Measurements from ENCODE around the gene CCDC197. TPM values are rescaled to one million over a fixed set of nuclear protein-coding genes. Genes with fewer than 3 reads are reported as not detected.

The CCDC197 gene
- total and polyA plus RNA-seq, 3 experiments from 2014 or later, result not detected

DNA sequence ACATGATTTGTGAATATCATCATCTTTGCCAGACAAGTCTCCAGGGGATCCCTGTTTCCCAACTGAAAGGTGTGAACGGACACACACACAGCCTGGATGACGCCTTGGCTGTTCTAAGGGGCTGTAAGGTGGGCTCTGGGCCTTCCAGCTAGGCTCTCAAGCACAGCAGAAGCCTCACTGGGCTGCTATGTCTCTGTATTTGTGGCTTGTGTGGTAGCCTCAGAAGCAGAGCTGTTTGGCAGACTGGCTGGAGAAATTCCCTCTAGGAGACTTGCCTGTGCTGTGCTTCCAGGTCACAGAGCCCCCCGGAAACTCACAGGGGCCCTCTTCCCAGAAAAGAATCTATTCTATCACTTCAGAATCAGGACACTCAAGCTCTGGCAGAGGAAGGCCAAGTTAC is 50.5 kb downstream of the CCDC197 start:
- Histone ChIP-seq H3K4me1 (ENCODE audit: insufficient read depth, low read length) (no peaks in the 10 kb centered on the region), H3K9me3 (ENCODE audit: low read length) (no peaks in the 10 kb centered on the region), H3K36me3 (ENCODE audit: insufficient read depth, low read length) (peaks cover 67% of the 10 kb centered on the region), H3K27me3 (ENCODE audit: insufficient read depth, low read length, poor library complexity, severe bottlenecking) (no peaks in the 10 kb centered on the region), H3K4me3 (ENCODE audit: low read length) (no peak overlapping the region), H3K27ac (ENCODE audit: low read depth, low read length) (no peak overlapping the region)
- peak overlapping the region in 3 of 8 donors; percentile 15 to 57 (median 42) for H3K27ac Mint-ChIP-seq
- CTCF ChIA-PET, result interaction anchor here (0.9 to 2.1 kb wide), 2 partner anchors 11 to 89 kb away, joined by 3 to 7 read pairs; no protein-coding TSS in a partner anchor
- no peak overlapping the region for H3K4me3 Mint-ChIP-seq
- peaks cover 0 to 4% (median 3%) of the 10 kb centered on the region in 3 donors for H3K4me1 Mint-ChIP-seq
- H3K9me3 Mint-ChIP-seq, result no peaks in the 10 kb centered on the region
- H3K36me3 Mint-ChIP-seq, result peaks cover 12 to 87% (median 31%) of the 10 kb centered on the region in 3 donors
- POLR2A ChIA-PET, result no interaction called here
- DNase-seq, result no peak
- H3K27me3 Mint-ChIP-seq, result peaks cover 0 to 2% of the 10 kb centered on the region in 2 donors

GRCh38 chr14:94048691-94049624 is 51.9 kb downstream of the CCDC197 start:
- H3K27me3 Mint-ChIP-seq, result peaks cover 0 to 2% of the 10 kb centered on the region in 2 donors
- no peaks in the 10 kb centered on the region for H3K9me3 Mint-ChIP-seq

DNA sequence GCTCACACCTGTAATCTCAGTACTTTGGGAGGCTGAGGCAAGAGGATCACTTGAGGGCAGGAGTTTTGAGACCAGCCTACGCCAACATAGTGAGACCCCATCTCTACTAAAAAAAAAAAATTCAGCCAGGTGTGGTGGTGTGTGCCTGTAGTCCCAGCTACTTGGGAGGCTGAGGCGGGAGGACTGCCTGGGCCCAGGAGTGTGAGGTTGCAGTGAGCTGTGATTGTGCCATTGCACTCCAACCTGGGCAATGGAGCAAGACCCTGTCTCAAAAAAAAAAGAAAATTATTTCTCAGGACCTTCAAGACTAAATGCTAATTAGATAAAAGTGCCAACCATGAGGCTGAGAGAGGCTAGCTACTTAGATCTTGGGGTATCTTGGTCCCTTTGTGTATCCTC is 52.5 kb downstream of the CCDC197 start:
- H3K36me3 ChIP-seq (ENCODE audit: insufficient read depth, low read length), result peaks cover 78% of the 10 kb centered on the region

More at GRCh38 chr14:94048691-94049624, 51.9 kb downstream of the CCDC197 start:
- Histone ChIP-seq H3K27ac (ENCODE audit: low read depth, low read length) (no peak overlapping the region), H3K4me3 (ENCODE audit: low read length) (no peak overlapping the region), H3K27me3 (ENCODE audit: insufficient read depth, low read length, poor library complexity, severe bottlenecking) (no peaks in the 10 kb centered on the region), H3K4me1 (ENCODE audit: insufficient read depth, low read length) (no peaks in the 10 kb centered on the region), H3K36me3 (ENCODE audit: insufficient read depth, low read length) (peaks cover 74% of the 10 kb centered on the region), H3K9me3 (ENCODE audit: low read length) (no peaks in the 10 kb centered on the region)
- ChIA-PET POLR2A (interaction anchor here (0.7 kb wide), 2 partner anchors 25 to 75 kb away, joined by 3 read pairs; no protein-coding TSS in a partner anchor), CTCF (interaction anchor here (1.3 to 2.1 kb wide), 2 partner anchors 30 to 88 kb away, joined by 3 to 7 read pairs; no protein-coding TSS in a partner anchor)
- no peak overlapping the region for H3K4me3 Mint-ChIP-seq
- peak overlapping the region in 1 of 8 donors; percentile 46 for H3K27ac Mint-ChIP-seq
- peaks cover 12 to 93% (median 35%) of the 10 kb centered on the region in 3 donors for H3K36me3 Mint-ChIP-seq
- H3K4me1 Mint-ChIP-seq, result peaks cover under 1 to 4% (median 3%) of the 10 kb centered on the region in 3 donors
- DNase-seq, result no peak

DNA sequence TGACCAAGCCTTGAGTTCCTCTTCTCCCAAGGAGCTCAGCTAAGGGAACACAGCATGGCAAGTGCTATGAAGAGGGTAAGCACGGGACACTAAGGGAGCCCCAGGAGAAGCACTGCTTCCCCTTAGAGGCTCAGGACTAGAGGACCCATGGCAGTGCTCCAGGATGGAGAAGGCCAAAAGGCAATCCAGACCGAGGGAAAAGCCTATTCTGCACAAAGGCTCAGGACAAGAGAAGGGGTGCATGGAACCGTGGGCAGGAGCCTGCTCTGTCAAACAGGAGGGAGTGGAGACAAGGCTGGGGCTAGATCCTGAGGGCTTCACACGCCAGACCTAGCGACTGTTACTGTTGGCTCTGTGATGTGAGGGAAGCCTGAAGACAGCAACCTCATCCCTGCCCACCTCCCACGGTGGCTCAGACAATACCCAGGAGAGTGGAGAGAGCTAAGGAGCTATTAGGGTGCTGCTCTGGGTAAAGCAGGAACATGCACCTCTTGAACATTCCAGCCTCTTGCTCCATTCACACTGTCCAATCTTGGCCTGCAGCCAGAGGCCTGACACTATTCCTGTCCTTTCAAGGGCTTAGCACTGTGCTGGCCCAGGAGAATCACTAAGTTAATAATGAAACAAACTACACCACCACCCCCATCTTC is 53.3 kb downstream of the CCDC197 start:
- Mint-ChIP-seq H3K4me1 (peaks cover 3 to 14% (median 10%) of the 10 kb centered on the region in 3 donors), H3K9me3 (no peaks in the 10 kb centered on the region), H3K27me3 (no peaks in the 10 kb centered on the region), H3K36me3 (peaks cover 12 to 94% (median 41%) of the 10 kb centered on the region in 3 donors), H3K4me3 (no peak overlapping the region), H3K27ac (peak overlapping the region in 2 of 8 donors; percentile 71 to 75)
- CTCF ChIA-PET, result interaction anchor here (1.5 kb wide), 1 partner anchor 86 kb away, joined by 4 read pairs; no protein-coding TSS in a partner anchor
- Histone ChIP-seq H3K27me3 (ENCODE audit: insufficient read depth, low read length, poor library complexity, severe bottlenecking) (no peaks in the 10 kb centered on the region), H3K4me1 (ENCODE audit: insufficient read depth, low read length) (no peaks in the 10 kb centered on the region), H3K9me3 (ENCODE audit: low read length) (no peaks in the 10 kb centered on the region), H3K36me3 (ENCODE audit: insufficient read depth, low read length) (peaks cover 83% of the 10 kb centered on the region), H3K27ac (ENCODE audit: low read depth, low read length) (no peak overlapping the region), H3K4me3 (ENCODE audit: low read length) (no peak overlapping the region)
- DNase-seq, result no peak
- POLR2A ChIA-PET, result interaction anchor here (0.7 kb wide), 2 partner anchors 26 to 110 kb away, joined by 3 to 4 read pairs; no protein-coding TSS in a partner anchor

More for the DNA sequence above, 52.5 kb downstream of the CCDC197 start:
- Histone ChIP-seq H3K4me1 (ENCODE audit: insufficient read depth, low read length) (no peaks in the 10 kb centered on the region), H3K4me3 (ENCODE audit: low read length) (no peak overlapping the region), H3K27me3 (ENCODE audit: insufficient read depth, low read length, poor library complexity, severe bottlenecking) (no peaks in the 10 kb centered on the region), H3K9me3 (ENCODE audit: low read length) (no peaks in the 10 kb centered on the region), H3K27ac (ENCODE audit: low read depth, low read length) (no peak overlapping the region)
- H3K4me1 Mint-ChIP-seq, result peaks cover 4 to 8% (median 4%) of the 10 kb centered on the region in 3 donors
- no peak for DNase-seq
- H3K9me3 Mint-ChIP-seq, result no peaks in the 10 kb centered on the region
- peak overlapping the region in 3 of 8 donors; percentile 22 to 71 (median 46) for H3K27ac Mint-ChIP-seq
- peaks cover 0 to 1% of the 10 kb centered on the region in 2 donors for H3K27me3 Mint-ChIP-seq
- ChIA-PET CTCF (no interaction called here), POLR2A (interaction anchor here (0.7 kb wide), 1 partner anchor 26 kb away, joined by 3 read pairs; no protein-coding TSS in a partner anchor)
- H3K36me3 Mint-ChIP-seq, result peaks cover 12 to 94% (median 41%) of the 10 kb centered on the region in 3 donors
- no peak overlapping the region for H3K4me3 Mint-ChIP-seq

DNA sequence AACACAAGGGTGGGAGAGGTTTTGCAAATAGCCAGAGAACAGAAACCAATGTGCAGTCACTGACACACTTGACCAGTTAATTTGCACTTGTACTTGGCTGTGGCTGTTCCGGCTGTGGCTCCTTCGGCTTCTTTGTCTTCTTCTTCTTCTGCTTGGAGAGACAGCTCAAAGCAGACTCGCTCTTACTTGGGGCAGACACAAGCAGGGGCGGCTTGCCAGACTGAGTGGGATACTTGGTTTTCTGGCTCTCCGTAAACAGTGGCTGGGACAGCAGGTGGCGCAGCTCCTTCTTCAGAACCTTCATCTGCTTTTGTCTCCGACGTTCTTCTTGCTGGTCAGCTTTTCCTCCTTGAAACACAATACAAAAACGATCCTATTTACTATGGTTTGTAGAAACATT is 54.0 kb downstream of the CCDC197 start:
- POLR2A ChIA-PET, result interaction anchor here (0.7 kb wide), 1 partner anchor 111 kb away, joined by 4 read pairs; no protein-coding TSS in a partner anchor
- Histone ChIP-seq H3K4me1 (ENCODE audit: insufficient read depth, low read length) (no peaks in the 10 kb centered on the region), H3K27me3 (ENCODE audit: insufficient read depth, low read length, poor library complexity, severe bottlenecking) (no peaks in the 10 kb centered on the region), H3K36me3 (ENCODE audit: insufficient read depth, low read length) (peaks cover 89% of the 10 kb centered on the region), H3K27ac (ENCODE audit: low read depth, low read length) (no peak overlapping the region), H3K9me3 (ENCODE audit: low read length) (no peaks in the 10 kb centered on the region), H3K4me3 (ENCODE audit: low read length) (no peak overlapping the region)
- Mint-ChIP-seq H3K4me3 (no peak overlapping the region), H3K27ac (peak overlapping the region in 5 of 8 donors; percentile 3 to 68 (median 26)), H3K27me3 (no peaks in the 10 kb centered on the region), H3K4me1 (peaks cover 8 to 21% (median 17%) of the 10 kb centered on the region in 3 donors), H3K36me3 (peaks cover 12 to 94% (median 41%) of the 10 kb centered on the region in 3 donors), H3K9me3 (no peaks in the 10 kb centered on the region)
- no peak for DNase-seq
- CTCF ChIA-PET, result interaction anchor here (1.5 to 1.9 kb wide), 2 partner anchors 15 to 85 kb away, joined by 4 to 7 read pairs; no protein-coding TSS in a partner anchor

GRCh38 chr14:94051779-94052178 is 54.7 kb downstream of the CCDC197 start:
- ChIA-PET POLR2A (no interaction called here), CTCF (interaction anchor here (1.5 to 1.9 kb wide), 2 partner anchors 15 to 85 kb away, joined by 4 to 7 read pairs; no protein-coding TSS in a partner anchor)
- Histone ChIP-seq H3K27ac (ENCODE audit: low read depth, low read length) (peak overlapping the region; percentile 2), H3K36me3 (ENCODE audit: insufficient read depth, low read length) (peaks cover 89% of the 10 kb centered on the region), H3K4me1 (ENCODE audit: insufficient read depth, low read length) (peaks cover 2% of the 10 kb centered on the region), H3K9me3 (ENCODE audit: low read length) (no peaks in the 10 kb centered on the region), H3K4me3 (ENCODE audit: low read length) (no peak overlapping the region), H3K27me3 (ENCODE audit: insufficient read depth, low read length, poor library complexity, severe bottlenecking) (no peaks in the 10 kb centered on the region)
- no peak overlapping the region for H3K4me3 Mint-ChIP-seq
- H3K27ac Mint-ChIP-seq, result peak overlapping the region in 4 of 8 donors; percentile 9 to 67 (median 34)
- no peak for DNase-seq
- no peaks in the 10 kb centered on the region for H3K27me3 Mint-ChIP-seq
- peaks cover 12 to 95% (median 45%) of the 10 kb centered on the region in 3 donors for H3K36me3 Mint-ChIP-seq
- H3K4me1 Mint-ChIP-seq, result peaks cover 15 to 28% (median 24%) of the 10 kb centered on the region in 3 donors
- no peaks in the 10 kb centered on the region for H3K9me3 Mint-ChIP-seq

- no peak overlapping the region for H3K4me3 ChIP-seq (ENCODE audit: low read length)
- H3K9me3 ChIP-seq (ENCODE audit: low read length), result no peaks in the 10 kb centered on the region
- CTCF ChIA-PET, result interaction anchor here (1.9 to 2.6 kb wide), 2 partner anchors 16 to 85 kb away, joined by 7 to 8 read pairs; no protein-coding TSS in a partner anchor
- peaks cover 7% of the 10 kb centered on the region for H3K4me1 ChIP-seq (ENCODE audit: insufficient read depth, low read length)
- peaks cover 89% of the 10 kb centered on the region for H3K36me3 ChIP-seq (ENCODE audit: insufficient read depth, low read length)
- DNase-seq, result no peak
- no peaks in the 10 kb centered on the region for H3K27me3 ChIP-seq (ENCODE audit: insufficient read depth, low read length, poor library complexity, severe bottlenecking)
- peak overlapping the region; percentile 2 for H3K27ac ChIP-seq (ENCODE audit: low read depth, low read length)
- Mint-ChIP-seq H3K27me3 (no peaks in the 10 kb centered on the region), H3K27ac (peak overlapping the region in 4 of 8 donors; percentile 1 to 67 (median 30)), H3K36me3 (peaks cover 12 to 95% (median 46%) of the 10 kb centered on the region in 3 donors), H3K4me3 (no peak overlapping the region), H3K9me3 (no peaks in the 10 kb centered on the region), H3K4me1 (peaks cover 19 to 32% (median 28%) of the 10 kb centered on the region in 3 donors)
- POLR2A ChIA-PET, result no interaction called here
Observed at GRCh38 chr14:94052199-94052598, 55.1 kb downstream of the CCDC197 start.

Measured in CD8-positive, alpha-beta memory T cell (primary cell).